GM19099 (cell line): ENCODE data around the gene PRKCH.

Experiments used
- POLR2A ChIP-seq: IDR thresholded peaks from 3 replicates; pipeline ENCODE4 v1.6.1; 2011; ENCODE audit warnings: low read depth; ENCODE audit not compliant: insufficient read length; ENCODE audit errors: extremely low read depth

Gene PRKCH

GRCh38 chr14:61328626-61329262 is 7.4 kb downstream of the PRKCH start:
- TF ChIP-seq POLR2A = no peak

- TF ChIP-seq POLR2A = no peak
Observed at GRCh38 chr14:61329478-61330051, 8.2 kb downstream of the PRKCH start.

GRCh38 chr14:61330511-61330910 is 9.1 kb downstream of the PRKCH start:
- no peak for TF ChIP-seq POLR2A

- TF ChIP-seq POLR2A = no peak
Observed at GRCh38 chr14:61331992-61332657, 10.7 kb downstream of the PRKCH start.

GRCh38 chr14:61332658-61333029 is 11.3 kb downstream of the PRKCH start:
- TF ChIP-seq POLR2A = no peak

- TF ChIP-seq POLR2A = no peak
Observed at GRCh38 chr14:61333087-61333486, 11.7 kb downstream of the PRKCH start.

- no peak for TF ChIP-seq POLR2A
Observed at GRCh38 chr14:61334197-61334701, 12.9 kb downstream of the PRKCH start.

GRCh38 chr14:61335049-61335448 is 13.7 kb downstream of the PRKCH start:
- TF ChIP-seq POLR2A = no peak

GRCh38 chr14:61335671-61336275 is 14.4 kb downstream of the PRKCH start:
- no peak for TF ChIP-seq POLR2A

- TF ChIP-seq POLR2A = no peak
Observed at GRCh38 chr14:61337893-61338292, 16.5 kb downstream of the PRKCH start.

GRCh38 chr14:61338457-61338856 is 17.1 kb downstream of the PRKCH start:
- TF ChIP-seq POLR2A = no peak

- no peak for TF ChIP-seq POLR2A
Observed at GRCh38 chr14:61341275-61342206, 20.2 kb downstream of the PRKCH start.

GRCh38 chr14:61342486-61342885 is 21.1 kb downstream of the PRKCH start:
- TF ChIP-seq POLR2A = no peak

GRCh38 chr14:61342932-61343331 is 21.6 kb downstream of the PRKCH start:
- TF ChIP-seq POLR2A = no peak

GRCh38 chr14:61343471-61343870 is 22.1 kb downstream of the PRKCH start:
- TF ChIP-seq POLR2A = no peak
